ENCODE data around the gene MAPKAPK3. TPM values are rescaled to one million over a fixed set of nuclear protein-coding genes. Genes with fewer than 3 reads are reported as not detected.

MAPKAPK3 gene
- total RNA-seq, 4 donors from 2014 or later: 20.8 to 31.3 (median 27.2) TPM

- intact Hi-C loops (cut with DNase I): loop anchor here (10.0 kb wide), 1 partner anchor 701 kb away; no protein-coding TSS in a partner anchor
These were observed 57.0 kb downstream of the MAPKAPK3 start for GRCh38 chr3:50673931-50674330.

DNA sequence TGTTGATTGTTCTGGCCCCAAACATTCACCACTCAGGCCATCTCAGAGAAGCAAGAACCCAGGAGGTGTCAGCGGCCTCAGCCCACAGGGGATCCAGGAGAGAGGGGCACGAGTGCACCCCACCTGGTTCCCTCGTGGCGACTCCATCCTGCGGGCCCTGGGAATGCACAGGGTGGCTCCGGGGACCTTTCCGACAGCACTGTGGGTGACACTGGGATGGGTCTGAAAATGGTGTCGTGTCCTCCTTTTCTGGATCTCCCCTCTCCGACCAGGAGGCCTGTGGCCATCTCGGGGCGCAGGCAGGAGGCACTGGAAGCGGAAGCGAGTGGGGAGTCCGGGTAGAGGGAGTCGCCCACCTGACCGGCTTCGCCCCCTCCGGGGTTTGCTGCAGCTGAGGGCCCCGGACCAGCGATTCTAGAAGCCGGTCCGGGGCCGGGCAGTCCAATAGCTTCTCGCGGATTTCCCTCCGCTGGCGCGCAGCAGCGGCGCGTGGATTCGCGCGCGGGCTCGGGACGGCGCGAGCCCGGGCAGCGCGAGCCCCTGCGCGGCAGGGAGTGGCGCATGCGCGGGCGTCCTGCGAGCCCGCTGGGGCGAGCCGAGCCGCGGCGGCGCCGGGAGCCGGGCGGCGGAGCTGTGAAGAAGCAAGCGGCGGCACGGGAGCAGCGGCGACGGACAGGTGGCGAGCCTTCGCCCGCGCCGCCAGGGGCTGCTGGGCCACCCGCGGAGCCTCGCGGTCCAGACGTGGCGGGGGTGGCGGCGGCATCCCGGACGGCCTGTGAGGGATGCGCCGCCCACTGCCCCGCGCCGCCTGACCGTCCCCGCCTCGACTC is 57.6 kb downstream of the MAPKAPK3 start, which contains the start of gene DOCK3:
DOCK3 (plus strand) TSS at position 579 of the 830 bp plus-strand sequence. CDS start 337 bp downstream, outside the sequence.
- DNase-seq (ENCODE audit: extremely low spot score): peak; percentile 68
- peaks cover 0 to 38% (median 23%) of the 10 kb centered on the region in 4 donors for H3K4me1 ChIP-seq
- H3K36me3 ChIP-seq: no peaks in the 10 kb centered on the region
- TF ChIP-seq EP300 (IDR thresholded peaks at IDR 0.05) (no peak), POLR2AphosphoS5 (IDR thresholded peaks at IDR 0.05) (no peak), POLR2A (IDR thresholded peaks at IDR 0.05; ENCODE audit: low read depth) (no peak)
- TF ChIP-seq, protein P1, sequence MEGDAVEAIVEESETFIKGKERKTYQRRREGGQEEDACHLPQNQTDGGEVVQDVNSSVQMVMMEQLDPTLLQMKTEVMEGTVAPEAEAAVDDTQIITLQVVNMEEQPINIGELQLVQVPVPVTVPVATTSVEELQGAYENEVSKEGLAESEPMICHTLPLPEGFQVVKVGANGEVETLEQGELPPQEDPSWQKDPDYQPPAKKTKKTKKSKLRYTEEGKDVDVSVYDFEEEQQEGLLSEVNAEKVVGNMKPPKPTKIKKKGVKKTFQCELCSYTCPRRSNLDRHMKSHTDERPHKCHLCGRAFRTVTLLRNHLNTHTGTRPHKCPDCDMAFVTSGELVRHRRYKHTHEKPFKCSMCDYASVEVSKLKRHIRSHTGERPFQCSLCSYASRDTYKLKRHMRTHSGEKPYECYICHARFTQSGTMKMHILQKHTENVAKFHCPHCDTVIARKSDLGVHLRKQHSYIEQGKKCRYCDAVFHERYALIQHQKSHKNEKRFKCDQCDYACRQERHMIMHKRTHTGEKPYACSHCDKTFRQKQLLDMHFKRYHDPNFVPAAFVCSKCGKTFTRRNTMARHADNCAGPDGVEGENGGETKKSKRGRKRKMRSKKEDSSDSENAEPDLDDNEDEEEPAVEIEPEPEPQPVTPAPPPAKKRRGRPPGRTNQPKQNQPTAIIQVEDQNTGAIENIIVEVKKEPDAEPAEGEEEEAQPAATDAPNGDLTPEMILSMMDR (IDR thresholded peaks at IDR 0.05): no peak
- intact Hi-C loops (cut with DNase I): loop anchor here (10.0 kb wide), 1 partner anchor 700 kb away; no protein-coding TSS in a partner anchor
- peaks cover 0 to 33% (median 1%) of the 10 kb centered on the region in 4 donors for H3K27me3 ChIP-seq
- H3K4me3 ChIP-seq: peak within 1 kb of the TSS; percentile 63 to 86 (median 68)
- WGBS: 5% methylated on average over 11 of the region's 89 CpGs
- peak within 1 kb of the TSS; percentile 62 to 76 (median 66) for H3K27ac ChIP-seq (replicated peaks in 1 of 4)
- H3K9me3 ChIP-seq: no peaks in the 10 kb centered on the region

More at GRCh38 chr3:50673931-50674330, 57.0 kb downstream of the MAPKAPK3 start:
- DNase-seq (ENCODE audit: extremely low spot score): peak; percentile 89
- Histone ChIP-seq H3K4me1 (peaks cover 0 to 38% (median 23%) of the 10 kb centered on the region in 4 donors), H3K36me3 (no peaks in the 10 kb centered on the region), H3K4me3 (peak overlapping the region in 1 of 4 donors; percentile 65), H3K27me3 (peaks cover 0 to 31% (median 1%) of the 10 kb centered on the region in 4 donors), H3K9me3 (no peaks in the 10 kb centered on the region), H3K27ac (replicated peaks in 1 of 4) (no peak overlapping the region)
- 71% methylated on average over 3 of the region's 3 CpGs for WGBS
- no peak for TF ChIP-seq POLR2AphosphoS5 (IDR thresholded peaks at IDR 0.05)

- peak; percentile 31 for DNase-seq (ENCODE audit: extremely low spot score)
- Histone ChIP-seq H3K4me3 (peak overlapping the region; percentile 63 to 86 (median 68)), H3K9me3 (no peaks in the 10 kb centered on the region), H3K36me3 (no peaks in the 10 kb centered on the region), H3K27ac (replicated peaks in 1 of 4) (peak overlapping the region; percentile 62 to 76 (median 66)), H3K27me3 (peaks cover 0 to 33% (median 1%) of the 10 kb centered on the region in 4 donors), H3K4me1 (peaks cover 0 to 38% (median 23%) of the 10 kb centered on the region in 4 donors)
- intact Hi-C loops (cut with DNase I): loop anchor here (10.0 kb wide), 1 partner anchor 699 kb away; no protein-coding TSS in a partner anchor
- no peak for TF ChIP-seq POLR2AphosphoS5 (IDR thresholded peaks at IDR 0.05)
- TF ChIP-seq, protein P1 (IDR thresholded peaks at IDR 0.05): peak; percentile 46 to 71 (median 60)
- WGBS: 8% methylated on average over 12 of the region's 65 CpGs
These were observed 58.5 kb downstream of the MAPKAPK3 start for GRCh38 chr3:50675179-50676030.

DNA sequence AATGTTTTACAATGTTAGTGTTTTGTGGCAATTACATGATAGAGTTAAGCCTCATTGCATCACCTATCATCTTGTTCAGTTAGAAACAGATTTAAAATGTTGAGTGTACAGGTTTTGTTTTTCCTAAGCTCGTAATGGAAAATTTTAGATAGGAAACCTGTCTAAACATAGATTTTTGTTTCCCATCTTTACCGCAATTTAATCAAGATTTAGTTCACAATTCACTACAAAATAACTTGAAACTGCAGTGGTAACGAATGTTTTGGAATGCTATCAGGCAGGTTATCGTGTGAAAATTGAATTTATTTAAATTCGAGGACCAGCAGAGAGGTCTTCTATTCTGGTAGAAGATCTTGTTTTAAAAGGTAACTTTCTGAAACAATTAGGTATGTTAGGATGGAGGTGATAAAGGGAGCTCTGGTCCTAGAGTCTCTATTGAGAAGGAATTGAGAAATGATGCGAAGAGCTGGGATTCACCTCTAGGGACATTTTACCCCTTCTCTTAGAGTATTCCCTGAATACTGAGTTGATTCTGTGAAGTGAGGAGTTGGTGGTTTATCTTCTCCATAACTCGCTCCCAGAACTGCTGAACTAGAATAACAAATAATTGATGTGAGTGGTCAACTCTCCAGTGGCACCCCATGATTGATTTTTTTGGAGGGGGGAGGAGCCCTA is 59.2 kb downstream of the MAPKAPK3 start:
- Histone ChIP-seq H3K4me1 (peaks cover 0 to 38% (median 23%) of the 10 kb centered on the region in 4 donors), H3K27ac (replicated peaks in 1 of 4) (no peak overlapping the region), H3K4me3 (peak overlapping the region in 1 of 4 donors; percentile 65), H3K27me3 (peaks cover 0 to 33% (median 1%) of the 10 kb centered on the region in 4 donors), H3K36me3 (no peaks in the 10 kb centered on the region), H3K9me3 (no peaks in the 10 kb centered on the region)
- no peak for DNase-seq (ENCODE audit: extremely low spot score)
- 70% methylated on average over 7 of the region's 7 CpGs for WGBS
- TF ChIP-seq POLR2A (IDR thresholded peaks at IDR 0.05; ENCODE audit: low read depth) (no peak), EP300 (IDR thresholded peaks at IDR 0.05) (no peak), POLR2AphosphoS5 (IDR thresholded peaks at IDR 0.05) (no peak)
- TF ChIP-seq, protein P1 (IDR thresholded peaks at IDR 0.05): no peak
- intact Hi-C loops (cut with DNase I): loop anchor here (10.0 kb wide), 1 partner anchor 699 kb away; no protein-coding TSS in a partner anchor

Data from esophagus muscularis mucosa (tissue), 4 donors.